ENCODE data around the gene CEP85L. TPM values are rescaled to one million over a fixed set of nuclear protein-coding genes. Genes with fewer than 3 reads are reported as not detected.
A peak's percentile ranks its signal among the peaks of the same experiment; 100 is the strongest.
"Not testable (repeated sequence)": the region's sequence is repeated elsewhere in the genome, so short reads cannot be mapped to it uniquely, and the experiment has no call there.

CEP85L gene
- total and polyA plus RNA-seq, 4 experiments from 2014 or later: 32.7 to 71.1 (median 50.4) TPM

GRCh38 chr6:118460958-118461470 is 190.4 kb downstream of the CEP85L start:
- Histone ChIP-seq H3K4me1 (ENCODE audit: insufficient read depth, low read length) (no peaks in the 10 kb centered on the region), H3K27me3 (ENCODE audit: insufficient read depth, low read length) (no peaks in the 10 kb centered on the region), H3K4me3 (ENCODE audit: low read length in 2 of 2) (no peak overlapping the region), H3K27ac (ENCODE audit: low read depth, low read length) (no peak overlapping the region), H3K36me3 (ENCODE audit: insufficient read depth, low read length) (peaks cover 3% of the 10 kb centered on the region), H3K9me3 (ENCODE audit: control insufficient read depth in 1 of 2, low read length in 2 of 2) (no peaks in the 10 kb centered on the region)
- Mint-ChIP-seq H3K4me1 (peaks cover 0 to 3% (median 0%) of the 10 kb centered on the region in 4 donors), H3K4me3 (no peak overlapping the region), H3K27me3 (no peaks in the 10 kb centered on the region), H3K27ac (no peak overlapping the region), H3K9me3 (peaks cover 0 to 9% (median 2%) of the 10 kb centered on the region in 8 donors), H3K36me3 (peaks cover 27 to 40% of the 10 kb centered on the region in 2 donors)
- CTCF ChIA-PET (ENCODE audit: partially characterized antibody): no interaction called here
- no peak for DNase-seq
- POLR2A ChIA-PET (ENCODE audit: partially characterized antibody): no interaction called here
- intact Hi-C loops (cut with micrococcal nuclease): no loop called here

GRCh38 chr6:118456982-118457381 is 194.4 kb downstream of the CEP85L start:
- Histone ChIP-seq H3K9me3 (ENCODE audit: control insufficient read depth in 1 of 2, low read length in 2 of 2) (peaks cover 5 to 12% of the 10 kb centered on the region in 2 donors), H3K4me1 (ENCODE audit: insufficient read depth, low read length) (no peaks in the 10 kb centered on the region), H3K27me3 (ENCODE audit: insufficient read depth, low read length) (no peaks in the 10 kb centered on the region), H3K4me3 (ENCODE audit: low read length in 2 of 2) (no peak overlapping the region), H3K36me3 (ENCODE audit: insufficient read depth, low read length) (peaks cover 3% of the 10 kb centered on the region), H3K27ac (ENCODE audit: low read depth, low read length) (no peak overlapping the region)
- no peak overlapping the region for H3K4me3 Mint-ChIP-seq
- H3K27ac Mint-ChIP-seq: no peak overlapping the region
- POLR2A ChIA-PET (ENCODE audit: partially characterized antibody): no interaction called here
- H3K4me1 Mint-ChIP-seq: no peaks in the 10 kb centered on the region
- no peak for DNase-seq
- H3K36me3 Mint-ChIP-seq: peaks cover 10 to 19% of the 10 kb centered on the region in 2 donors
- CTCF ChIA-PET (ENCODE audit: partially characterized antibody): no interaction called here
- intact Hi-C loops (cut with micrococcal nuclease): no loop called here
- peaks cover 0 to 38% (median 36%) of the 10 kb centered on the region in 8 donors for H3K9me3 Mint-ChIP-seq
- H3K27me3 Mint-ChIP-seq: no peaks in the 10 kb centered on the region

GRCh38 chr6:118451839-118452238 is 199.6 kb downstream of the CEP85L start:
- Histone ChIP-seq H3K36me3 (ENCODE audit: insufficient read depth, low read length) (no peaks in the 10 kb centered on the region), H3K9me3 (ENCODE audit: control insufficient read depth in 1 of 2, low read length in 2 of 2) (peaks cover 5 to 23% of the 10 kb centered on the region in 2 donors), H3K4me1 (ENCODE audit: insufficient read depth, low read length) (no peaks in the 10 kb centered on the region), H3K27ac (ENCODE audit: low read depth, low read length) (no peak overlapping the region), H3K27me3 (ENCODE audit: insufficient read depth, low read length) (no peaks in the 10 kb centered on the region), H3K4me3 (ENCODE audit: low read length in 2 of 2) (no peak overlapping the region)
- Mint-ChIP-seq H3K27ac (peak overlapping the region in 1 of 7 donors; percentile 15), H3K4me3 (peak overlapping the region in 1 of 8 donors; percentile 4), H3K27me3 (no peaks in the 10 kb centered on the region), H3K4me1 (no peaks in the 10 kb centered on the region), H3K36me3 (peaks cover 18 to 25% of the 10 kb centered on the region in 2 donors), H3K9me3 (peaks cover 0 to 77% (median 69%) of the 10 kb centered on the region in 8 donors)
- intact Hi-C loops (cut with micrococcal nuclease): no loop called here
- POLR2A ChIA-PET (ENCODE audit: partially characterized antibody): no interaction called here
- no peak for DNase-seq
- CTCF ChIA-PET (ENCODE audit: partially characterized antibody): no interaction called here

- CTCF ChIA-PET (ENCODE audit: partially characterized antibody): no interaction called here
- no peaks in the 10 kb centered on the region for H3K36me3 ChIP-seq (ENCODE audit: insufficient read depth, low read length)
- intact Hi-C loops (cut with micrococcal nuclease): no loop called here
- peaks cover 3 to 75% (median 68%) of the 10 kb centered on the region in 8 donors for H3K9me3 Mint-ChIP-seq
- no peak overlapping the region for H3K4me3 ChIP-seq (ENCODE audit: low read length in 2 of 2)
- H3K27ac Mint-ChIP-seq: no peak overlapping the region
- H3K36me3 Mint-ChIP-seq: peaks cover 29 to 40% of the 10 kb centered on the region in 2 donors
- DNase-seq: no peak
- no peaks in the 10 kb centered on the region for H3K27me3 ChIP-seq (ENCODE audit: insufficient read depth, low read length)
- peaks cover 3 to 7% of the 10 kb centered on the region in 2 donors for H3K9me3 ChIP-seq (ENCODE audit: control insufficient read depth in 1 of 2, low read length in 2 of 2)
- no peaks in the 10 kb centered on the region for H3K4me1 ChIP-seq (ENCODE audit: insufficient read depth, low read length)
- H3K27me3 Mint-ChIP-seq: no peaks in the 10 kb centered on the region
- no peak overlapping the region for H3K4me3 Mint-ChIP-seq
- POLR2A ChIA-PET (ENCODE audit: partially characterized antibody): no interaction called here
- no peaks in the 10 kb centered on the region for H3K4me1 Mint-ChIP-seq
- no peak overlapping the region for H3K27ac ChIP-seq (ENCODE audit: low read depth, low read length)
Measured at GRCh38 chr6:118444796-118445195, 206.6 kb downstream of the CEP85L start.

GRCh38 chr6:118436482-118436881 is 214.9 kb downstream of the CEP85L start:
- H3K9me3 Mint-ChIP-seq: peaks cover 5 to 81% (median 71%) of the 10 kb centered on the region in 8 donors
- H3K27me3 Mint-ChIP-seq: no peaks in the 10 kb centered on the region
- no peak overlapping the region for H3K27ac ChIP-seq (ENCODE audit: low read depth, low read length)
- POLR2A ChIA-PET (ENCODE audit: partially characterized antibody): no interaction called here
- H3K27me3 ChIP-seq (ENCODE audit: insufficient read depth, low read length): no peaks in the 10 kb centered on the region
- intact Hi-C loops (cut with micrococcal nuclease): no loop called here
- H3K4me3 Mint-ChIP-seq: no peak overlapping the region
- H3K36me3 Mint-ChIP-seq: peaks cover 23 to 30% of the 10 kb centered on the region in 2 donors
- H3K4me1 Mint-ChIP-seq: no peaks in the 10 kb centered on the region
- CTCF ChIA-PET (ENCODE audit: partially characterized antibody): no interaction called here
- H3K4me3 ChIP-seq (ENCODE audit: low read length in 2 of 2): no peak overlapping the region
- H3K9me3 ChIP-seq (ENCODE audit: control insufficient read depth in 1 of 2, low read length in 2 of 2): peaks cover 0 to 4% of the 10 kb centered on the region in 2 donors
- H3K4me1 ChIP-seq (ENCODE audit: insufficient read depth, low read length): no peaks in the 10 kb centered on the region
- H3K27ac Mint-ChIP-seq: no peak overlapping the region
- no peaks in the 10 kb centered on the region for H3K36me3 ChIP-seq (ENCODE audit: insufficient read depth, low read length)
- DNase-seq: no peak

- CTCF ChIA-PET (ENCODE audit: partially characterized antibody); H3K4me1 ChIP-seq (ENCODE audit: insufficient read depth, low read length); H3K9me3 ChIP-seq (ENCODE audit: control insufficient read depth in 1 of 2, low read length in 2 of 2); H3K4me3 ChIP-seq (ENCODE audit: low read length in 2 of 2); H3K27ac ChIP-seq (ENCODE audit: low read depth, low read length); H3K27me3 ChIP-seq (ENCODE audit: insufficient read depth, low read length); intact Hi-C loops (cut with micrococcal nuclease); DNase-seq; H3K27ac Mint-ChIP-seq; H3K4me1 Mint-ChIP-seq; H3K4me3 Mint-ChIP-seq; H3K36me3 ChIP-seq (ENCODE audit: insufficient read depth, low read length); POLR2A ChIA-PET (ENCODE audit: partially characterized antibody); H3K27me3 Mint-ChIP-seq: not testable (repeated sequence)
- peaks cover 32 to 33% of the 10 kb centered on the region in 2 donors for H3K36me3 Mint-ChIP-seq
- peaks cover 4 to 82% (median 60%) of the 10 kb centered on the region in 8 donors for H3K9me3 Mint-ChIP-seq
Measured at GRCh38 chr6:118434147-118434546, 217.2 kb downstream of the CEP85L start.

- POLR2A ChIA-PET (ENCODE audit: partially characterized antibody); H3K9me3 ChIP-seq (ENCODE audit: control insufficient read depth in 1 of 2, low read length in 2 of 2); H3K27ac ChIP-seq (ENCODE audit: low read depth, low read length); H3K4me3 Mint-ChIP-seq; H3K4me1 Mint-ChIP-seq; H3K36me3 ChIP-seq (ENCODE audit: insufficient read depth, low read length); H3K27ac Mint-ChIP-seq; intact Hi-C loops (cut with micrococcal nuclease); H3K4me3 ChIP-seq (ENCODE audit: low read length in 2 of 2); DNase-seq; H3K4me1 ChIP-seq (ENCODE audit: insufficient read depth, low read length); H3K27me3 ChIP-seq (ENCODE audit: insufficient read depth, low read length); H3K27me3 Mint-ChIP-seq: not testable (repeated sequence)
- Mint-ChIP-seq H3K9me3 (peaks cover 6 to 45% (median 31%) of the 10 kb centered on the region in 8 donors), H3K36me3 (peaks cover 42 to 54% of the 10 kb centered on the region in 2 donors)
- CTCF ChIA-PET (ENCODE audit: partially characterized antibody): interaction anchor here (1.2 kb wide), 1 partner anchor 28 kb away, joined by 3 read pairs; no protein-coding TSS in a partner anchor
Measured at GRCh38 chr6:118421312-118421711, 230.1 kb downstream of the CEP85L start.
